ENCODE measurements around the gene ABLIM1.

GRCh38 chr10:114544045-114544659 is 113.9 kb downstream of the ABLIM1 start:
- TF ChIP-seq CTCF (IDR thresholded peaks at IDR 0.05) (no peak), POLR2AphosphoS5 (IDR thresholded peaks at IDR 0.05) (no peak), POLR2A (IDR thresholded peaks at IDR 0.05; ENCODE audit: low read depth) (no peak), EP300 (IDR thresholded peaks at IDR 0.05) (no peak)

All from esophagus muscularis mucosa (tissue), 4 donors.